Neural cell (in vitro differentiated cells): ENCODE data around the gene RDH8. TPM values are rescaled to one million over a fixed set of nuclear protein-coding genes. Genes with fewer than 3 reads are reported as not detected.

ENCODE experiments used
- H2AFZ ChIP-seq: fragments of 200-600, 300-800 bp; sonication (generic), shearing (Covaris generic); 2 replicates; pipeline ENCODE4 v1.6.0; 2014; ENCODE audit warnings: low read depth, mild to moderate bottlenecking, antibody characterized with exemption, low read length, moderate library complexity
- H3F3A ChIP-seq: fragments of 200-600 bp; shearing (Covaris generic); 2 replicates; pipeline ENCODE4 v1.6.1; 2016; ENCODE audit warnings: mild to moderate bottlenecking, moderate library complexity, mixed read lengths, antibody characterized with exemption, low read length; ENCODE audit not compliant: insufficient read depth, poor library complexity, severe bottlenecking
- H3K27ac ChIP-seq: fragments of 200-600, 300-800 bp; sonication (generic), shearing (Covaris generic); 2 replicates; pipeline ENCODE4 v1.5.1; 2014; ENCODE audit warnings: mild to moderate bottlenecking, low read length, moderate library complexity
- H3K27me3 ChIP-seq: fragments of 300-800, 200-600 bp; sonication (generic), shearing (Covaris generic); 2 replicates; pipeline ENCODE4 v1.6.0; 2014; ENCODE audit warnings: mild to moderate bottlenecking, low read depth, low read length, moderate library complexity; ENCODE audit not compliant: insufficient read depth
- H3K36me3 ChIP-seq: fragments of 300-800, 200-600 bp; sonication (generic), shearing (Covaris generic); 2 replicates; pipeline ENCODE4 v1.5.1; 2014; ENCODE audit warnings: mild to moderate bottlenecking, antibody characterized with exemption, low read length, moderate library complexity; ENCODE audit not compliant: insufficient read depth
- H3K4me2 ChIP-seq: fragments of 300-800, 200-600 bp; sonication (generic), shearing (Covaris generic); 2 replicates; pipeline ENCODE4 v1.6.0; 2014; ENCODE audit warnings: mild to moderate bottlenecking, low read length
- H3K4me3 ChIP-seq: fragments of 300-800, 200-600 bp; sonication (generic), shearing (Covaris generic); 2 replicates; pipeline ENCODE4 v1.5.1; 2014; ENCODE audit warnings: mild to moderate bottlenecking, low read length, moderate library complexity
- H3K79me2 ChIP-seq: fragments of 200-600 bp; shearing (Covaris generic); replicated peaks from 2 replicates; pipeline ENCODE4 v1.6.0; 2014; ENCODE audit warnings: mild to moderate bottlenecking, low read length, moderate library complexity; ENCODE audit not compliant: insufficient read depth
- H3K9ac ChIP-seq: fragments of 300-800, 200-600 bp; sonication (generic), shearing (Covaris generic); 2 replicates; pipeline ENCODE4 v1.6.1; 2016; ENCODE audit warnings: mild to moderate bottlenecking, low read length, mixed read lengths
- H3K9me2 ChIP-seq: fragments of 200-600 bp; shearing (Covaris generic); 2 replicates; pipeline ENCODE4 v1.6.1; 2016; ENCODE audit warnings: mild to moderate bottlenecking, low read length, mixed read lengths; ENCODE audit not compliant: insufficient read depth
- H3K9me3 ChIP-seq: fragments of 200-600, 300-800 bp; sonication (generic), shearing (Covaris generic); 2 replicates; pipeline ENCODE4 v1.6.1; 2016; ENCODE audit warnings: mild to moderate bottlenecking, mixed run types, low read length, moderate library complexity, mixed read lengths
- H4K20me1 ChIP-seq: fragments of 200-600 bp; shearing (Covaris generic); 2 replicates; pipeline ENCODE4 v1.6.1; 2016; ENCODE audit warnings: mild to moderate bottlenecking, mixed run types; ENCODE audit not compliant: insufficient read depth
- EP300 ChIP-seq: fragments of 450-650 bp; conservative IDR thresholded peaks from 2 replicates; pipeline ENCODE4 v1.6.1; 2014; ENCODE audit warnings: antibody characterized with exemption, mild to moderate bottlenecking, moderate library complexity; ENCODE audit not compliant: poor library complexity, severe bottlenecking
- EZH2 ChIP-seq: fragments of 200-600, 300-800 bp; shearing (Covaris generic), sonication (generic); IDR thresholded peaks from 2 replicates; pipeline ENCODE4 v1.6.1; 2014; ENCODE audit warnings: antibody characterized with exemption, low read length, borderline replicate concordance, mild to moderate bottlenecking; ENCODE audit not compliant: insufficient read depth, poor library complexity, severe bottlenecking
- MXI1 ChIP-seq: fragments of 450-650 bp; conservative IDR thresholded peaks from 2 replicates; pipeline ENCODE4 v1.6.1; 2014; ENCODE audit warnings: antibody characterized with exemption, mild to moderate bottlenecking; ENCODE audit not compliant: poor library complexity, severe bottlenecking
- POLR2AphosphoS5 ChIP-seq: IDR thresholded peaks from 2 replicates; pipeline ENCODE4 v1.6.1; 2012
- RAD21 ChIP-seq: fragments of 450-650 bp; conservative IDR thresholded peaks from 2 replicates; pipeline ENCODE4 v1.6.1; 2014; ENCODE audit warnings: antibody characterized with exemption, mild to moderate bottlenecking, moderate library complexity
- SMC3 ChIP-seq: fragments of 450-650 bp; conservative IDR thresholded peaks from 2 replicates; pipeline ENCODE4 v1.6.1; 2014; ENCODE audit warnings: antibody characterized with exemption, mild to moderate bottlenecking, moderate library complexity; ENCODE audit not compliant: poor library complexity
- TAF1 ChIP-seq: IDR thresholded peaks from 2 replicates; pipeline ENCODE4 v1.6.1; 2012; ENCODE audit warnings: low read depth
- polyA plus RNA-seq: library from polyadenylated mRNA; depleted of rRNA; stranded (reverse); fragments of >200 nt; gene quantifications from 2 replicates; pipeline ENCODE4 v1.2.3, GENCODE V29; 2014
- TF ChIP-seq, protein P1 (sequence below): fragments of 450-650 bp; IDR thresholded peaks from 2 replicates; pipeline ENCODE4 v1.5.1; 2014; ENCODE audit warnings: antibody characterized with exemption, mild to moderate bottlenecking, moderate library complexity; ENCODE audit not compliant: poor library complexity, severe bottlenecking
- TF ChIP-seq, protein P2 (sequence below): IDR thresholded peaks from 2 replicates; pipeline ENCODE4 v1.6.1; 2012; ENCODE audit warnings: borderline replicate concordance

Gene RDH8
- polyA plus RNA-seq, 1 donor from 2014 or later: not detected

DNA sequence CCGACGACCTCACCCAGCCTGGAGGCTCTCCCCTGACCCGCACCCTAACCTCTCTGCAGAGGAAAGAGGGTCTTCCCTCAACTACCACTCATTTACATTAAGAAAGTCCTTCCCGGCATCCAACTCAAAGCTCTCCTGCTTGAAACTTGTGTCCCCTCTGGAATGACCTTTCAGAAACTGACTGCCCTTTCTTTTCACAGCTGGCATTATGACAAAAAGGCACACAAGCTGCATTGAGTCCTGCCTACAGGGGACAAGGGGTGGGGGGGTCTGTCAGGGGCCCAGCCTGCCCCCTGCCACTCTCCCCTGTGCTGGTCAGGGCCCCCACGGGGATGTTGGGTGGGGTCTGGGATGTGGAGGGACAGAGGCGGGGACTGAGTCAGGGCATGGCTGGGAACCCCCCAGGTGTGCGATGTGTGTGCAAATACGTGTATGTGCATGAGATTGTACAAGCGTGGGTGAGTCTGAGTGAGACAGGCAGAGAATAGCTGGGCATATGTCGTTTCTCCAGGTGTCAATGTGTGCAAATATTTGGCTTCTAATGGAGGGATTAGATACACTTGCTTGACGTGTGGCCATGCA, 5.0 kb upstream of the RDH8 start:
- Histone ChIP-seq H3K9me3 (no peaks in the 10 kb centered on the region), H3K4me3 (no peak overlapping the region), H2AFZ (no peak overlapping the region), H3K36me3 (no peaks in the 10 kb centered on the region), H3K9me2 (no peaks in the 10 kb centered on the region), H3K4me2 (no peak overlapping the region), H3K79me2 (no peaks in the 10 kb centered on the region), H3K27me3 (peaks cover 49% of the 10 kb centered on the region), H3F3A (no peaks in the 10 kb centered on the region), H4K20me1 (no peaks in the 10 kb centered on the region), H3K9ac (no peak overlapping the region), H3K27ac (no peak overlapping the region)
- no peak for TF ChIP-seq MXI1
- TF ChIP-seq TAF1: no peak
- no peak for TF ChIP-seq SMC3
- TF ChIP-seq EP300: no peak
- TF ChIP-seq, protein P1, sequence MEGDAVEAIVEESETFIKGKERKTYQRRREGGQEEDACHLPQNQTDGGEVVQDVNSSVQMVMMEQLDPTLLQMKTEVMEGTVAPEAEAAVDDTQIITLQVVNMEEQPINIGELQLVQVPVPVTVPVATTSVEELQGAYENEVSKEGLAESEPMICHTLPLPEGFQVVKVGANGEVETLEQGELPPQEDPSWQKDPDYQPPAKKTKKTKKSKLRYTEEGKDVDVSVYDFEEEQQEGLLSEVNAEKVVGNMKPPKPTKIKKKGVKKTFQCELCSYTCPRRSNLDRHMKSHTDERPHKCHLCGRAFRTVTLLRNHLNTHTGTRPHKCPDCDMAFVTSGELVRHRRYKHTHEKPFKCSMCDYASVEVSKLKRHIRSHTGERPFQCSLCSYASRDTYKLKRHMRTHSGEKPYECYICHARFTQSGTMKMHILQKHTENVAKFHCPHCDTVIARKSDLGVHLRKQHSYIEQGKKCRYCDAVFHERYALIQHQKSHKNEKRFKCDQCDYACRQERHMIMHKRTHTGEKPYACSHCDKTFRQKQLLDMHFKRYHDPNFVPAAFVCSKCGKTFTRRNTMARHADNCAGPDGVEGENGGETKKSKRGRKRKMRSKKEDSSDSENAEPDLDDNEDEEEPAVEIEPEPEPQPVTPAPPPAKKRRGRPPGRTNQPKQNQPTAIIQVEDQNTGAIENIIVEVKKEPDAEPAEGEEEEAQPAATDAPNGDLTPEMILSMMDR: no peak
- no peak for TF ChIP-seq EZH2
- TF ChIP-seq, protein P2, sequence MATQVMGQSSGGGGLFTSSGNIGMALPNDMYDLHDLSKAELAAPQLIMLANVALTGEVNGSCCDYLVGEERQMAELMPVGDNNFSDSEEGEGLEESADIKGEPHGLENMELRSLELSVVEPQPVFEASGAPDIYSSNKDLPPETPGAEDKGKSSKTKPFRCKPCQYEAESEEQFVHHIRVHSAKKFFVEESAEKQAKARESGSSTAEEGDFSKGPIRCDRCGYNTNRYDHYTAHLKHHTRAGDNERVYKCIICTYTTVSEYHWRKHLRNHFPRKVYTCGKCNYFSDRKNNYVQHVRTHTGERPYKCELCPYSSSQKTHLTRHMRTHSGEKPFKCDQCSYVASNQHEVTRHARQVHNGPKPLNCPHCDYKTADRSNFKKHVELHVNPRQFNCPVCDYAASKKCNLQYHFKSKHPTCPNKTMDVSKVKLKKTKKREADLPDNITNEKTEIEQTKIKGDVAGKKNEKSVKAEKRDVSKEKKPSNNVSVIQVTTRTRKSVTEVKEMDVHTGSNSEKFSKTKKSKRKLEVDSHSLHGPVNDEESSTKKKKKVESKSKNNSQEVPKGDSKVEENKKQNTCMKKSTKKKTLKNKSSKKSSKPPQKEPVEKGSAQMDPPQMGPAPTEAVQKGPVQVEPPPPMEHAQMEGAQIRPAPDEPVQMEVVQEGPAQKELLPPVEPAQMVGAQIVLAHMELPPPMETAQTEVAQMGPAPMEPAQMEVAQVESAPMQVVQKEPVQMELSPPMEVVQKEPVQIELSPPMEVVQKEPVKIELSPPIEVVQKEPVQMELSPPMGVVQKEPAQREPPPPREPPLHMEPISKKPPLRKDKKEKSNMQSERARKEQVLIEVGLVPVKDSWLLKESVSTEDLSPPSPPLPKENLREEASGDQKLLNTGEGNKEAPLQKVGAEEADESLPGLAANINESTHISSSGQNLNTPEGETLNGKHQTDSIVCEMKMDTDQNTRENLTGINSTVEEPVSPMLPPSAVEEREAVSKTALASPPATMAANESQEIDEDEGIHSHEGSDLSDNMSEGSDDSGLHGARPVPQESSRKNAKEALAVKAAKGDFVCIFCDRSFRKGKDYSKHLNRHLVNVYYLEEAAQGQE: no peak
- no peak for TF ChIP-seq POLR2AphosphoS5
- no peak for TF ChIP-seq RAD21

DNA sequence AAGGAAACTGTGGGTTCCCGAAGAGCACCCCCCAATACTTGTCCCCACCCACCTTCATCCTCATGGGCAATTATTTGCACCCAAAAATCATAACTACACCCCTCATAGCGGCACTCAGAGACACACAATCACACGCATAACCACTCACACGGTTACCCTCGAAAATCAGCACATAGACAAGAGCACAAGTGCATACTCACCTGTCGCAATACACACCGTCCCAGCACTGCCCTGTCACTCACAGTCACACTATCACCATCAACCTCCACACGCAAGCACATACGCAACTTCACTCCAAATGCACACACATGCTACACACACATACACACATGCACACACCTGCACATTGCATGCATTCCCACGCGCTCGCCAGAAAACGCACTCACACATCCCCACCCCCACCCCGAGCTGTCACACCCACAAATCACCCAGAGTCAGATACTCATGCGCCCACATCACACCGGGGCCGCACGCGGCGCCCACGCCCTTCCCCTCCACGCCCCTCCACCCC, 3.5 kb upstream of the RDH8 start:
- Histone ChIP-seq H3K27ac (no peak overlapping the region), H3K4me3 (peak overlapping the region; percentile 47), H3K79me2 (no peaks in the 10 kb centered on the region), H4K20me1 (no peaks in the 10 kb centered on the region), H2AFZ (no peak overlapping the region), H3K27me3 (peaks cover 54% of the 10 kb centered on the region), H3K9me2 (no peaks in the 10 kb centered on the region), H3K9ac (no peak overlapping the region), H3K36me3 (no peaks in the 10 kb centered on the region), H3K4me2 (no peak overlapping the region), H3K9me3 (no peaks in the 10 kb centered on the region), H3F3A (no peaks in the 10 kb centered on the region)
- TF ChIP-seq, protein P1: no peak
- no peak for TF ChIP-seq EZH2
- TF ChIP-seq SMC3: no peak
- TF ChIP-seq RAD21: no peak
- no peak for TF ChIP-seq POLR2AphosphoS5
- TF ChIP-seq TAF1: no peak
- TF ChIP-seq EP300: no peak
- TF ChIP-seq, protein P2: no peak
